ENCODE measurements around the gene UGT1A9. TPM values are rescaled to one million over a fixed set of nuclear protein-coding genes. Genes with fewer than 3 reads are reported as not detected.

UGT1A9 gene
- total RNA-seq, 4 donors from 2014 or later = not detected

DNA sequence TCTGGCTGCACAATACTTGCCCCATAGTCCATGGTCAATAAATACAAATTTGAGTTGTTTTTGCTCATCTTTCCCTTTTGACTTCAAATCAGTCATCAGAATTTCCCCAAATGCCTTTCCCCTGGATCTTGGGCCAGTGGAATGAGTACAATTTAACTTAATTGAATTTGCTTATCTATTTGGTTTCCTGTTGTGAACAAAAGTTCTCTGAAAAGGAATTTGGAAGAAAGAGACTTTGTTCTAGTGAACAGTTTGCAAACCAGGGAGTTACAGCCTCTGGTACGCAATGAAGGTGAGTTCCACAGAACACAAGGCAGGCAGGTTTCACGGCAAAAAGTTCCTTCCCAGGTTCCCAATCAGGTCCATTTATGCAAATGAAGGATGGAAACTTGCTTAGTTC is 87.2 kb downstream of the UGT1A9 start:
- intact Hi-C loops (cut with DNase I; ENCODE audit: low total_unique reads) = no loop called here
- no peaks in the 10 kb centered on the region for H3K4me1 ChIP-seq

DNA sequence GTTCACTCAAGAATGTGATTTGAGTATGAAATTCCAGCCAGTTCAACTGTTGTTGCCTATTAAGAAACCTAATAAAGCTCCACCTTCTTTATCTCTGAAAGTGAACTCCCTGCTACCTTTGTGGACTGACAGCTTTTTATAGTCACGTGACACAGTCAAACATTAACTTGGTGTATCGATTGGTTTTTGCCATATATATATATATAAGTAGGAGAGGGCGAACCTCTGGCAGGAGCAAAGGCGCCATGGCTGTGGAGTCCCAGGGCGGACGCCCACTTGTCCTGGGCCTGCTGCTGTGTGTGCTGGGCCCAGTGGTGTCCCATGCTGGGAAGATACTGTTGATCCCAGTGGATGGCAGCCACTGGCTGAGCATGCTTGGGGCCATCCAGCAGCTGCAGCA is 88.3 kb downstream of the UGT1A9 start, which contains the start of gene UGT1A1:
TSS of gene UGT1A1 (plus strand) at position 228 of the 400 bp plus-strand sequence. CDS start at position 246, 18 bp downstream.
- no peaks in the 10 kb centered on the region for H3K4me1 ChIP-seq
- no peak within 1 kb of the TSS for H3K4me3 ChIP-seq
- no peak within 1 kb of the TSS for H3K27ac ChIP-seq
- H3K27me3 ChIP-seq = no peaks in the 10 kb centered on the region
- TF ChIP-seq POLR2A (IDR thresholded peaks at IDR 0.05) = no peak
- TF ChIP-seq, protein P1, sequence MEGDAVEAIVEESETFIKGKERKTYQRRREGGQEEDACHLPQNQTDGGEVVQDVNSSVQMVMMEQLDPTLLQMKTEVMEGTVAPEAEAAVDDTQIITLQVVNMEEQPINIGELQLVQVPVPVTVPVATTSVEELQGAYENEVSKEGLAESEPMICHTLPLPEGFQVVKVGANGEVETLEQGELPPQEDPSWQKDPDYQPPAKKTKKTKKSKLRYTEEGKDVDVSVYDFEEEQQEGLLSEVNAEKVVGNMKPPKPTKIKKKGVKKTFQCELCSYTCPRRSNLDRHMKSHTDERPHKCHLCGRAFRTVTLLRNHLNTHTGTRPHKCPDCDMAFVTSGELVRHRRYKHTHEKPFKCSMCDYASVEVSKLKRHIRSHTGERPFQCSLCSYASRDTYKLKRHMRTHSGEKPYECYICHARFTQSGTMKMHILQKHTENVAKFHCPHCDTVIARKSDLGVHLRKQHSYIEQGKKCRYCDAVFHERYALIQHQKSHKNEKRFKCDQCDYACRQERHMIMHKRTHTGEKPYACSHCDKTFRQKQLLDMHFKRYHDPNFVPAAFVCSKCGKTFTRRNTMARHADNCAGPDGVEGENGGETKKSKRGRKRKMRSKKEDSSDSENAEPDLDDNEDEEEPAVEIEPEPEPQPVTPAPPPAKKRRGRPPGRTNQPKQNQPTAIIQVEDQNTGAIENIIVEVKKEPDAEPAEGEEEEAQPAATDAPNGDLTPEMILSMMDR (IDR thresholded peaks at IDR 0.05) = no peak
- H3K9me3 ChIP-seq = no peaks in the 10 kb centered on the region
- intact Hi-C loops (cut with DNase I; ENCODE audit: low total_unique reads) = no loop called here
- DNase-seq = no peak
- no peaks in the 10 kb centered on the region for H3K36me3 ChIP-seq

More for the DNA sequence above, 87.2 kb downstream of the UGT1A9 start:
- H3K9me3 ChIP-seq = no peaks in the 10 kb centered on the region
- no peak overlapping the region for H3K4me3 ChIP-seq
- DNase-seq = no peak
- H3K27me3 ChIP-seq = no peaks in the 10 kb centered on the region
- H3K36me3 ChIP-seq = no peaks in the 10 kb centered on the region
- no peak overlapping the region for H3K27ac ChIP-seq
- TF ChIP-seq POLR2A (IDR thresholded peaks at IDR 0.05) = no peak
- TF ChIP-seq, protein P1 (IDR thresholded peaks at IDR 0.05) = no peak

DNA sequence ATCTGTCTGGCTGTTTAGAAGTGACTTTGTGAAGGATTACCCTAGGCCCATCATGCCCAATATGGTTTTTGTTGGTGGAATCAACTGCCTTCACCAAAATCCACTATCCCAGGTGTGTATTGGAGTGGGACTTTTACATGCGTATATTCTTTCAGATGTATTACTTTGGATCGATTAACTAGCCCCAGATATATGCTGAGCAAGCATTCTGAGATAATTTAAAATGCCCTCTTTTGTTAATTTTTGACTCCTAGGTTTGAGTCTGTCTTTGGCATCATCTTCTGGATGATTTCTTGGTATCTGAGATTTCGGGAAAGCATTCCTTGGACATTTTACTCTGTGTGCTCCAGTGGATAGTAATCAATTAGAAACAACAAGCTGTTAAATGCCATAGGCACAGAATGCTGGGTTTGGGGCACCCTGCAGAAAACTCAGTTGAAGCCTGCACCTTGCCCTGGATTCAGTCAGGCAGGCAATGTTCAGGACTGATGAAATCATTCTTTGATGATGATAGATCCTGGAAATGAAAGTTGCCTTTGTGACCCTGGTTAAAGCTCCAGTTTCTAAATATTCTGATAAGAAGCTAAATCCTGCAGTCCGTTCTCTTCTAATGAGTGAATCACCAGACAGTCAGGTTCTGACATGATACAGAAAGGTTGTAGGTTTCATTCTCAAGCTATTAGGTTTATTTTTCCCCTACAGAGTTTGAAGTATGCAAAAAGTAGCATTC is 89.5 kb downstream of the UGT1A9 start:
- no peaks in the 10 kb centered on the region for H3K27me3 ChIP-seq
- H3K4me1 ChIP-seq = no peaks in the 10 kb centered on the region
- TF ChIP-seq POLR2A (IDR thresholded peaks at IDR 0.05) = no peak
- TF ChIP-seq, protein P1 (IDR thresholded peaks at IDR 0.05) = no peak
- H3K36me3 ChIP-seq = no peaks in the 10 kb centered on the region
- H3K4me3 ChIP-seq = no peak overlapping the region
- no peak overlapping the region for H3K27ac ChIP-seq
- intact Hi-C loops (cut with DNase I; ENCODE audit: low total_unique reads) = no loop called here
- H3K9me3 ChIP-seq = no peaks in the 10 kb centered on the region
- no peak for DNase-seq

DNA sequence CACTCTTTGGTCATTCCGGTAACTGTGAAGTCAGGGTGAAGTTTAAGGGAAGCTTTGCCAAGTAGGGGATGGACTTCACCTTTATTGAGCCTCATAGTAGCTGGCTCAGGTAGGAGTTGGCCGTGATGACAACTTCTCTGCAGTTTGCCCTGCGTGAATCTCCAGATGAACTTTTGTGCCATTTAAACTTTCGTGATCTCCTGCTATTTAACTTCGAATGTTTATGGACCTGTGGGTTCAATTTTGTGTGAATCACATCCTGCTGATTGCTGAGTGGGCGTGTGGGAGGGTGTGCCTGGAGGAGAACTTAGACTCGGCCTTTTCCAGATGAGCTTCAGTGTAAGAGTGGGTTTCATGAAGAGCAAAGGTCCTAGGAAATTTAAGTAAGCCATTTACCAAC is 92.6 kb downstream of the UGT1A9 start:
- Histone ChIP-seq H3K27me3 (no peaks in the 10 kb centered on the region), H3K4me1 (no peaks in the 10 kb centered on the region), H3K9me3 (no peaks in the 10 kb centered on the region), H3K27ac (no peak overlapping the region), H3K36me3 (no peaks in the 10 kb centered on the region), H3K4me3 (no peak overlapping the region)
- TF ChIP-seq, protein P1 (IDR thresholded peaks at IDR 0.05) = no peak
- no peak for TF ChIP-seq POLR2A (IDR thresholded peaks at IDR 0.05)
- no peak for DNase-seq
- intact Hi-C loops (cut with DNase I; ENCODE audit: low total_unique reads) = no loop called here

DNA sequence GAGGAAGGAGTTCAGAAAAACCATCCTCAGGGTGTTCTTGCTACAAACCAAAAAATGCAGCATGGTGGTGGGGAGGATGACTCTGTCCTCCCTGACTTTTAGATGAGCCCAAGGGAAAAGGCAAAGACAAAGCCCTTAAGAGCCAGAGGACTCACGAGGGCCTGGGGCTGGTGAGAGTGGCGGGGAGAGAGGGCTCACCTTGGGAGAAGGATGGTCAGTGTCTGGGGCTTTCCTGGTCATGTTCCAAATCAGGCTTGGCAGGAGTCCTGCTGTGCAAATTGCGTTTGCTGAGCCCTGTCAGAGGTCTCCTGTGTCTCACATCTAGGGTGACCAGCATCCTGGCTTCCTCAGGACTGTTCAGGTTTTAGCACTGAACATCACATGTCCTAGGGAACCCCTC is 93.1 kb downstream of the UGT1A9 start:
- TF ChIP-seq, protein P1 (IDR thresholded peaks at IDR 0.05) = no peak
- no peak for TF ChIP-seq POLR2A (IDR thresholded peaks at IDR 0.05)
- no peaks in the 10 kb centered on the region for H3K27me3 ChIP-seq
- H3K4me3 ChIP-seq = no peak overlapping the region
- no peaks in the 10 kb centered on the region for H3K36me3 ChIP-seq
- H3K27ac ChIP-seq = no peak overlapping the region
- intact Hi-C loops (cut with DNase I; ENCODE audit: low total_unique reads) = no loop called here
- H3K4me1 ChIP-seq = no peaks in the 10 kb centered on the region
- H3K9me3 ChIP-seq = no peaks in the 10 kb centered on the region
- no peak for DNase-seq
